Skeletal muscle tissue (tissue), 4 donors: ENCODE measurements around the gene RPL9. TPM values are rescaled to one million over a fixed set of nuclear protein-coding genes. Genes with fewer than 3 reads are reported as not detected.

ENCODE experiments used
- H3K27ac ChIP-seq: one replicate; pipeline ENCODE4 v1.7.0; 2013; ENCODE audit warnings: mild to moderate bottlenecking, low read depth, low read length, inconsistent platforms
- H3K27me3 ChIP-seq, 3 donors: one replicate each; pipeline ENCODE4 v1.7.0; 2013; ENCODE audit warnings: low read length in 3 of 3; ENCODE audit not compliant: control insufficient read depth in 3 of 3, insufficient read depth in 3 of 3
- H3K36me3 ChIP-seq, 3 donors: one replicate each; pipeline ENCODE4 v1.7.0; 2013; ENCODE audit warnings: low read length in 3 of 3; ENCODE audit not compliant: control insufficient read depth in 3 of 3, insufficient read depth in 3 of 3
- H3K4me1 ChIP-seq, 3 donors: one replicate each; pipeline ENCODE4 v1.7.0; 2013; ENCODE audit warnings: low read length in 3 of 3, mild to moderate bottlenecking in 3 of 3; ENCODE audit not compliant: control insufficient read depth in 3 of 3, insufficient read depth in 3 of 3
- H3K4me3 ChIP-seq, 3 donors: one replicate each; pipeline ENCODE4 v1.7.0; 2013; ENCODE audit warnings: low read length in 3 of 3
- H3K9ac ChIP-seq, 3 donors: one replicate each; pipeline ENCODE4 v1.7.0; 2013; ENCODE audit warnings: low read length in 3 of 3, mild to moderate bottlenecking in 3 of 3, moderate library complexity in 2 of 3, low read depth in 1 of 3
- H3K9me3 ChIP-seq, 3 donors: one replicate each; pipeline ENCODE4 v1.7.0; 2013; ENCODE audit warnings: low read length in 3 of 3; ENCODE audit not compliant: control insufficient read depth in 3 of 3
- total RNA-seq: library from RNA; depleted of rRNA; stranded (reverse); fragments of >200 nt; gene quantifications from one replicate; pipeline ENCODE4 v1.2.3, GENCODE V29; 2014
- donor health status: Osteomylitis.

RPL9 gene
- total RNA-seq, 1 donor from 2014 or later = 5,741 TPM

DNA sequence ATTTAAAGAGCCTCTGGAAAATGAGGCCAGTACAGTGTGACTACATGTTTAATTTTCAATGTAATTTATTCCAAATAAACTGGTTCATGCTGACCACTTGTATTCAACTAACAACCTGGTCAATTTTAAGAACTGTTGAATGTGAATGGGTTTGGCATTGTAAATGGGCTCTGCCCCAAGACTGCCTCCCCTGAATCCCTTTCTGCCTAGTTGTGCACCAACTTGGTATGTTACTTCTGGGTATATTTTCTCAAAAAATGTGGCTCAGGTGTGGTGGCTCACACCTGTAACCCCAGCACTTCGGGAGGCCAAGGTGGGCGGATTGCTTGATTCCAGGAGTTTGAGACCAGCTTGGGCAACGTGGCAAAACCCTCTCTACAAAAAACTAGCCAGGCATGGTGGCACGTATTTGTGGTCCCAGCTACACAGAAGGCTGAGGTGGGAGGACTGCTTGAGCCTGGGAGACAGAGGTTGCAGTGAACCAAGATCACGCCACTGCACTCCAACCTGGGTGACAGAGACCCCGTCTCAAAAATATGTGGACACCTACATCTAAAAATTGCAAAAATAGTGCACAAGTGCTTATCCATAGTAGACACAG lies 7.2 kb downstream of the RPL9 start:
- no peak overlapping the region for H3K9ac ChIP-seq

DNA sequence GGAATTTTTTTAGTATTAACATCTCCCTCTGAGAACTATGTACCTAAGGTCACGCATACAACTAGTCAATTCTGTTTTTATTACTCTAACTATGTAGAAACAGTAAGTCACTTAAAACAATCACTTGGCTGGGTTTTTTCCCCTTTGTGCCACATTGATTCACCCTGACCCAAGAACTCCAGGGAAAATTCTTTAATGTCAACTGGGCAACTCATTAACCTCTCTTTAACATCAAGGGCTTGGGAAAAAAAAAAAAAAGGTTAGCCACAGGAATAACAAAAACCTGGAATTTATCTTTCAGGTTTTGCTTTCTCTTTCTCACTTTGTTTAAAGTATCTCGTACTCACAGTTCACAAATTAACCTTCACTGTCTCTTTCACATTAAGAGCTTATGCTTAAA lies 8.1 kb downstream of the RPL9 start:
- Histone ChIP-seq H3K9ac (no peak overlapping the region), H3K27me3 (no peaks in the 10 kb centered on the region), H3K4me1 (peaks cover 4 to 11% (median 4%) of the 10 kb centered on the region in 3 donors), H3K9me3 (no peaks in the 10 kb centered on the region), H3K4me3 (no peak overlapping the region), H3K27ac (no peak overlapping the region), H3K36me3 (peaks cover 14 to 49% (median 30%) of the 10 kb centered on the region in 3 donors)

More for the DNA sequence above, 7.2 kb downstream of the RPL9 start:
- Histone ChIP-seq H3K36me3 (peaks cover 19 to 58% (median 38%) of the 10 kb centered on the region in 3 donors), H3K4me3 (no peak overlapping the region), H3K27me3 (no peaks in the 10 kb centered on the region), H3K9me3 (no peaks in the 10 kb centered on the region), H3K27ac (no peak overlapping the region), H3K4me1 (peaks cover 4 to 9% (median 4%) of the 10 kb centered on the region in 3 donors)

DNA sequence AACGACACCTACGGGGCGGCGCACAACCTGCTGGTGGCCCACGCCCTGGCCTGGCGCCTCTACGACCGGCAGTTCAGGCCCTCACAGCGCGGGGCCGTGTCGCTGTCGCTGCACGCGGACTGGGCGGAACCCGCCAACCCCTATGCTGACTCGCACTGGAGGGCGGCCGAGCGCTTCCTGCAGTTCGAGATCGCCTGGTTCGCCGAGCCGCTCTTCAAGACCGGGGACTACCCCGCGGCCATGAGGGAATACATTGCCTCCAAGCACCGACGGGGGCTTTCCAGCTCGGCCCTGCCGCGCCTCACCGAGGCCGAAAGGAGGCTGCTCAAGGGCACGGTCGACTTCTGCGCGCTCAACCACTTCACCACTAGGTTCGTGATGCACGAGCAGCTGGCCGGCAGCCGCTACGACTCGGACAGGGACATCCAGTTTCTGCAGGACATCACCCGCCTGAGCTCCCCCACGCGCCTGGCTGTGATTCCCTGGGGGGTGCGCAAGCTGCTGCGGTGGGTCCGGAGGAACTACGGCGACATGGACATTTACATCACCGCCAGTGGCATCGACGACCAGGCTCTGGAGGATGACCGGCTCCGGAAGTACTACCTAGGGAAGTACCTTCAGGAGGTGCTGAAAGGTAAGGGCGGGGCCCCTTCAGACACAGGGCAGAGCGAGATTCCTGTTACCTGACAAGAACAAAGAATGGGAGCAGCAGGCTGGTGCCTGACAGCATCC lies 11.7 kb downstream of the RPL9 start:
- Histone ChIP-seq H3K9me3 (no peaks in the 10 kb centered on the region), H3K36me3 (peaks cover 0 to 14% (median 0%) of the 10 kb centered on the region in 3 donors), H3K27me3 (no peaks in the 10 kb centered on the region), H3K4me3 (peak overlapping the region; percentile 38 to 71 (median 49)), H3K4me1 (peaks cover 4 to 11% (median 4%) of the 10 kb centered on the region in 3 donors), H3K9ac (peak overlapping the region; percentile 34 to 79 (median 40)), H3K27ac (no peak overlapping the region)

DNA sequence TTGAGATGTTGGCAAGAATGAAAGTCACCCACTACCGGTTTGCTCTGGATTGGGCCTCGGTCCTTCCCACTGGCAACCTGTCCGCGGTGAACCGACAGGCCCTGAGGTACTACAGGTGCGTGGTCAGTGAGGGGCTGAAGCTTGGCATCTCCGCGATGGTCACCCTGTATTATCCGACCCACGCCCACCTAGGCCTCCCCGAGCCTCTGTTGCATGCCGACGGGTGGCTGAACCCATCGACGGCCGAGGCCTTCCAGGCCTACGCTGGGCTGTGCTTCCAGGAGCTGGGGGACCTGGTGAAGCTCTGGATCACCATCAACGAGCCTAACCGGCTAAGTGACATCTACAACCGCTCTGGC lies 12.3 kb downstream of the RPL9 start:
- no peaks in the 10 kb centered on the region for H3K27me3 ChIP-seq
- H3K27ac ChIP-seq = no peak overlapping the region
- peaks cover 0 to 8% (median 0%) of the 10 kb centered on the region in 3 donors for H3K36me3 ChIP-seq

DNA sequence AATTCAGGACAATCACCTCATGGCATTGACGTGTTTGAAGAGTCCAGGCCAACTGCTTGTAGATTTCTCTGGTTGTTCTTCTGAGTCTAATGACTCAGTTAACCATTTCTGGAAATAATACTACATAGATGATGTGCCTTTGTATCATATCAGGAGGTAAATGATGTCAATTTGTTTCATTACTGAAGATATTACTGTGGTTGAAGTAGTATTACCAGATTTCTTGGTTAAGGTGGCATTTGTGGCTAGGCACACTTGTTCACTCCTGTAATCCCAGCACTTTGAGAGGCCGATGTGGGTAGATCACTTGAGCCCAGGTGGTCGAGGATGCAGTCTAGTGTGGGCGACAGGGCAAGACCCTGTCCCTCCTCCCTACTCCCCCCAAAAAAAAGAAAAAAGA lies 15.7 kb downstream of the RPL9 start:
- no peaks in the 10 kb centered on the region for H3K27me3 ChIP-seq
- no peak overlapping the region for H3K27ac ChIP-seq
- no peak overlapping the region for H3K4me3 ChIP-seq
- peaks cover 4 to 11% (median 4%) of the 10 kb centered on the region in 3 donors for H3K4me1 ChIP-seq
- H3K36me3 ChIP-seq = no peaks in the 10 kb centered on the region
- no peaks in the 10 kb centered on the region for H3K9me3 ChIP-seq
- no peak overlapping the region for H3K9ac ChIP-seq

More for the DNA sequence above, 12.3 kb downstream of the RPL9 start:
- Histone ChIP-seq H3K9ac (peak overlapping the region in 1 of 3 donors; percentile 79), H3K4me3 (peak overlapping the region; percentile 38 to 71 (median 49)), H3K9me3 (no peaks in the 10 kb centered on the region), H3K4me1 (peaks cover 4 to 11% (median 4%) of the 10 kb centered on the region in 3 donors)

DNA sequence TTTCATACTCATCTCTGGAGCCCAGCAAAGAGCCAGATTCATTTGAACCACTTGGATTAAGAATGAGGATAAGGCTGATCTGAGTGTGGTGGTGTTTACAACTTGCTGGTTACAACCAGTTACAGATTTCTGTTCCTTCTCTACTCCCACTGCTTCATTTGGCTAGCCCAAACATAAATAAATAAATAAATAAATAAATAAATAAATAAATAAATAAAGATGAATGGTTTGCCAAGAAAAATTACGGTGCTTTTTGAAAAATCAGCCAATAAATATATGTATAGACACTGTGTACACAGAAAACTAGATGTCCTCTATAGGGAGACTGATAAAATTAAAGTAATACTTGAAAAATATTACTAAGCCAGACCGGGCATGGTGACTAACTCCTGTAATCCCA lies 17.1 kb downstream of the RPL9 start:
- Histone ChIP-seq H3K4me3 (no peak overlapping the region), H3K9ac (no peak overlapping the region), H3K27ac (no peak overlapping the region), H3K27me3 (no peaks in the 10 kb centered on the region), H3K4me1 (peaks cover 0 to 2% (median 0%) of the 10 kb centered on the region in 3 donors), H3K36me3 (no peaks in the 10 kb centered on the region), H3K9me3 (no peaks in the 10 kb centered on the region)

DNA sequence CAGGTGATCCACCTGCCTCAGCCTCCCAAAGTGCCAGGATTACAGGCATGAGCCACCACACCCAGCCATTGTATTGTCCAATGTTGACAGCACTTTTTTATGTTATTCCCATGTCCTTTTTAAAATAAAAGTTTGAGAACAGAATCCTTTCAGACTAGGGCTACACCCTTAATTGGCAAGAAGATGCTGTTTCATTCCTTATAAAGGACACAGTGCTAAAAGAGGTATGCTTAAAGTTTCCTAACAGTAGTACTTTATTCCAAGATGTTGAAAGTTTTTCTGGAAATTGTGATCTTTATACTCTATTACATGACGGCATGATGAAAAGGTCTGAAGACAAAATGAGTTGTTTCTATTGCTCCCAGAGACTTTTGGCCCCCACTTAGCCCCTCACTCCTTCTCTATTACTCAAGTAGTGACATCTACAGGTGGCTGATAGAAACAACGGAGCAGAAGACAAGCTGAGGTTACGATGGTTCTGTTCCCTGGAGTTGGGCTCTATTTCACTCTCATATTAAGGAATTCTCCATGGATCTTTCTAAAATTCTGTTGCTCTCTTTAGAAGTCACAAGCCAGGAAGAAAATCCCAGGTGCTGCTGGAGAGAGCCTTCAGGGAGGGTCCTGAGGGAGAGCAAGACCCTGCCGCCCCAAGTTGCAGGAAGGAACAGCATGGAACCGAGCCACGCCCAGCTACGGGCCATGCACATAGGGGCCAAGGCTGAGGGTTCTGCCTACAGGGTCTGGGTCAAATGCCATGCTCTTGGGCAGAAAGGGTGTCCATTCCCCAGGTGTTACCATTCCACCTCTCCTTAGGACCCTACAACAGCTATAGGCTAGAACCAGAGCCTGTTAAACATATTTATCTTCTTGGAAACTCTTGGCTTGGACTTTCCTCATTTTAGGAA lies 22.8 kb downstream of the RPL9 start:
- H3K4me1 ChIP-seq = no peaks in the 10 kb centered on the region
- no peak overlapping the region for H3K9ac ChIP-seq
- no peak overlapping the region for H3K4me3 ChIP-seq
- H3K9me3 ChIP-seq = no peaks in the 10 kb centered on the region
- no peaks in the 10 kb centered on the region for H3K36me3 ChIP-seq
- H3K27me3 ChIP-seq = no peaks in the 10 kb centered on the region
- no peak overlapping the region for H3K27ac ChIP-seq

DNA sequence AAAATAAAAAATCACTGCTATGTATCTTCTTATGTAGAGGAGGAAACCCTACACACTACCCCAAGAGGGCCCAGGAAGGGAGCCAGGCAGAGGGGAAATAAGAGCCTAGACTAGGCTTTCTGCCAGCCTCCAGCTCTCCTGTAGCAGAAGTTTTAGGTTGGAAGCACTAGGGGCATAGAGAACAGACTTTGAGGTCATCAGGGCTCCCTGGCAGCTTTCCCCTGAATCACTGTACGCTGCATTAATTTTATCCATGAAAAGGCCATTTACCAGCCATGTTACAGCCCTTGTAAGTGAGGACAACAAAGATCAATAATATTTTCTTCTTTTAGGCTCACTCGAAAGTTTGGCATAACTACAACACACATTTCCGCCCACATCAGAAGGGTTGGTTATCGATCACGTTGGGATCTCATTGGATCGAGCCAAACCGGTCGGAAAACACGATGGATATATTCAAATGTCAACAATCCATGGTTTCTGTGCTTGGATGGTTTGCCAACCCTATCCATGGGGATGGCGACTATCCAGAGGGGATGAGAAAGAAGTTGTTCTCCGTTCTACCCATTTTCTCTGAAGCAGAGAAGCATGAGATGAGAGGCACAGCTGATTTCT lies 24.7 kb downstream of the RPL9 start:
- Histone ChIP-seq H3K9me3 (no peaks in the 10 kb centered on the region), H3K27me3 (no peaks in the 10 kb centered on the region), H3K36me3 (no peaks in the 10 kb centered on the region), H3K4me1 (no peaks in the 10 kb centered on the region), H3K9ac (no peak overlapping the region), H3K27ac (no peak overlapping the region), H3K4me3 (no peak overlapping the region)

DNA sequence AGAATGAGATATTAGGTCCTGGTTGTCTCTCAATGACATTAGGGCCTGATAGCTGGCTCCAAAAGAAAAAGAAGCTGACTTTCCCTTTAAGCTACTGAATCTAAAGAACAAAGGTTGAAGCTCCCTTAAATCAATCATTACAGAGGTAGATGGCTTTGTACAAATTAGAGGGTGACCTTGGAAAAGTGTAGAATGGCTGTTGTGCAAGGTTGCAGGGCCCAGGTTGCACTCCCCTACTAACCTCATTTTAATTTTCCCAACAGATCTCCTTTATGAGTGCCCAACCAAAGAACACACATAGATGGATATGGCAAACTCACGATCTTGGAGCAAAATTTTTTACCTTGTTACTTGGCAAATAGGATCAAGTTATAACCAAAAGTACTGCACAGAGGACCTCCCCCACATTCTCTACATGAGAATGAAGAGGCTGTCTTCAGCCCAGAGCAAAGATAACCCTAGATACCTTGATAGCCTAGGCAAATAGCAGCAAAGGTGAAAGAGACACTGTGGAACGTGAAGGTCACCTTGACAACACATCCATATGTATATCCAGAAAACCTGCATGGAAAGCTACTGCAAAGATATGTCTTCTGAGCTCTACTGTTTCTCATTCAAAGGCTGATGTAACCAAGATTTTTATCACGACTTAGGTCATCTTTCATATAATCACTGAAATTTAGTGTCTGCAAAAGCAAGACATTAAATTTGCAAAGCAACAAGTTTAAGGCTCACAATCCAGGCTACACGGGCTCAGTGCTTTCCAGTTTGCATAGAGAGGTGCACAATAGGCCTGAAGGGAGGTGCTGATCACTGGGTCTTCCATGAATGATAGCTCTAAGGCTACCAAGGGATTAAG lies 29.0 kb downstream of the RPL9 start:
- Histone ChIP-seq H3K4me1 (no peaks in the 10 kb centered on the region), H3K36me3 (no peaks in the 10 kb centered on the region), H3K27ac (no peak overlapping the region), H3K9ac (no peak overlapping the region), H3K9me3 (no peaks in the 10 kb centered on the region), H3K4me3 (no peak overlapping the region), H3K27me3 (no peaks in the 10 kb centered on the region)
